GM21717 (cell line): ENCODE data around the gene RAB5B.
"Not testable (repeated sequence)": the region's sequence is repeated elsewhere in the genome, so short reads cannot be mapped to it uniquely, and the experiment has no call there.

ENCODE experiments used
- ATAC-seq: cut with Tn5 transposase; IDR thresholded peaks from one replicate; pipeline ENCODE4 v1.9.1; 2021; ENCODE audit warnings: mild to moderate bottlenecking, moderate library complexity; ENCODE audit not compliant: unreplicated experiment

RAB5B gene

DNA sequence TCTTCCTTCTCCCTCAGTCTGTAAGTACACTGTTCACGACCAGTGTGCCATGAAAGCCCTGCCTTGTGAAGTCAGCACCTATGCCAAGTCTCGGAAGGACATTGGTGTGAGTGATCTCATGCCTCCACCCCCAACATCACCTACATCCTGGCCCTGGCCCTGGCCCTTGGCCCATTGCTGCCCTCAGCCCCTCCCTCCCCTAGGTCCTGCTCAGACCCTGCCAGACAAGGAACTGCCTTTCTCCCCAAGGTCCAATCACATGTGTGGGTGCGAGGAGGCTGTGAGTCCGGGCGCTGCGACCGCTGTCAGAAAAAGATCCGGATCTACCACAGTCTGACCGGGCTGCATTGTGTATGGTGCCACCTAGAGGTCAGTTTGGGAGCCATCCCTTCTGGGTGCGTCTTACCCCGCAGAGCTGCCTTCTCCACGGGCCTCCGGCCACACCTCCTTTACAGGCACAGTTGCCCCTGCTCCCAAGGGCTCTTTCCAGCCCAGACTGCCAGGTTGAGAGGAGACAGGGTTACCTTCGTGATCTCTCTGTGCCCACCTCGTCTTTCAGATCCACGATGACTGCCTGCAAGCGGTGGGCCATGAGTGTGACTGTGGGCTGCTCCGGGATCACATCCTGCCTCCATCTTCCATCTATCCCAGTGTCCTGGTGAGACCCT, 33.7 kb upstream of the RAB5B start:
- ATAC-seq = peak; percentile 87

DNA sequence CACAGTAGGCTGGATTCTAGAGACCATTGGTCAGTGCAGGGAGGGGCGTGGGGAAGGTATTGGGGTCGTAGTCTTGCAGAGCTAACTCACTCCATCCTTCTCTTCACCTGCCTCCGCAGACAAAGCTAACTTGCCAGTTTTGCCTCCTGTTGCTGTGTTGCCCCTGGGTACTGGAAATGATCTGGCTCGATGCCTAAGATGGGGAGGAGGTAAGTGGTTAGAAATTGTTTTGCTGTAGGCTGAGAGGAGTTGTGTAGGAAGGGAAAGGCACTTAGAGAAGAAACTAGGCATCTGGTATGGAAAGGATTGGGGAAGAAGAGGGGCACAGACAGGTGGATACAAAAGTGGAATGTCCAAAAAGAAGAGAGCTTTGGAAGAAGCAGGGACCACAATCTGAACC, 31.8 kb upstream of the RAB5B start:
- ATAC-seq = no peak

DNA sequence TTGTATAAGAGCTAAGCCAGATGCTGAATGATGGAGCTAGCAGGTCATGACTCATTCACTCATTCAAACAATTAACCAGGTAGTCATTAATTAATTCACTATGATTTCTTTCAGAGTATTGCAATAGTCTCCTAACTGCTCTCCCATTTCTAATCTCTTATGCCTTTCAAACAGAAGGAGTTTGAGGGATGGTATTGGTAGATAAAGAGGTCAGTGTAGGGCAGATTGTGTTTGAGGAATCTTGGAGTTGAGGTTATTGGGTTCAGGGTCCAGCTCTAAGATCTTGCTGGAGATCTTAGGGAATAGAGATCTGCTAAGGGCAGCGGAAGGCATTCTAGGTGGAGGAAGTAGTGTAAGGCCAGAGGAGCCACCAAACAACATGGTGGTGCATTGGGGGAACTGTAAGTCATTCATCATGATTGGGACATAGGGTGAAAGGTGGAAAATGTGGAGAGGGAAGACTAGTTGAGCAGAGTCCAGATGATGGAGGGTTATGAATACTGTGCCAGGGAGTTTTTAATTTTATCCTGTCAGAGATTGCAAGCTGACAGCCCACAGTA, 31.2 kb upstream of the RAB5B start:
- ATAC-seq = no peak

DNA sequence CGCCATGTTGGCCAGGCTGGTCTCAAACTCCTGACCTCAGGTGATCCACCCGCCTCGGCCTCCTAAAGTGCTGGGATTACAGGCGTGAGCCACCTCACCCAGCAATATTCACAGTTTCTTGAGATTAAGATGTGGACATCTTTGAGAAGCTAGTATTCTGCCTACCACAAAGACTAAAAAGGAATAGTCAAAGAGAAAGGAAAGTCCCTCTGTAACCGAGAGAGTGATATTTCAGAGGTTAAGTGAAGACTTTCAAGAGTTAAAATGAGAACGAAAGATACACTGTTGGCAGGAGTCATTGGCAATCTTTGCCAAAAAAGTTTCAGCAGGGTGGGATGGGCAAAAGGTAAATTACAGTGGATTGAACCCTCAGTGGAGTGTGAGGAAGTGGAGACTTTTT, 27.3 kb upstream of the RAB5B start:
- ATAC-seq = no peak

DNA sequence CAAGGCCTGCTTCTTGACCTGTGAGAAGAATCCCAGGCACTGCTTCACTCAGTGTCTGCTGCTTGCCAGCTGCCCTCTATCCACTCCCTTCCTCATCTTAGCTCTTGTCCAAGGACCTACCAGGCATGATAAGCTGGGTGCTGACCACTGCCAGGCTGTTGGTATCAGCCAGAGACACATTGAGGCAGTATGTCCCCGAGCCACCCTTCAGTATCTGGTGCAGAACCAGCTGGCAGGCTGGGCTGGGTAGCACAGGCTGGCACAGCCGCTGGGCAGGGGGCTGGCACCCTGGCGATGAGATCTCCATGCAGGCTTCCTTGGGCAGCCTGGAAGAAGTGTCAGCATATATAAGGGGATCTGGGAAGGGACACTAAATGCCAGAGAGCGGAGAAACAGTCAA, 18.5 kb upstream of the RAB5B start:
- no peak for ATAC-seq

DNA sequence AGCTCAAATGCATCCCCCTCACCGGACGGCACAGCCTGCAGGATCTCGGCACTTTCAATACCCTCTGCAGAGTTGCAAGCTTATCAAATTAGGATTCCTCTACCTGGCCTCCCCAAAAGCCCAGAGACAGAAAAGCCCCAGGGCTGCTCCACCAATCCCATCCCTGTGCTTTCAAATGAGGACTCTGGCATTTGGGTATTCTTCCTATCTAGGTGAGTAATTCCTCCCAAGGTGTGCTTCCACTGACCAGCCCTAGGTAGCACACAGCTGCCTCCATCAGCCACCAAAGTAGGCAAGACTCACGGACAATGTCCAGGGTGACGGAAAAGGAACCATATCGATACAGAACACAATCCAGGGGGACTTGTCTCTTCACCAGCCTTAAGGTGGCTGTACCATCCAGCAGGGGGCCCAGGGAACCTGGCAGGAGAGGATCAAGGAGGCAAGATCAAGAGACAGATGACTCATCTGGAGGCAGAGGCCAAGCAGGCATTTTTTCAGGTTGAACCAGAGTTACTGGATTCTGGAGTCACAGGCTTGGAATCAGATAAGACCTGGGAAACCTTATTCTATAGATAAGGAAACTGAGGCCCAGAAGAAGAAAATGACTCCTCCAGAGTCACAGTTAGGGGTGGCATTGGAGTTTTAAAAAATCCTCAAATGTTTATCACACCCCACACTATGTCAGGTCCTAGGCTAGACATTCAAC, 17.9 kb upstream of the RAB5B start:
- no peak for ATAC-seq

DNA sequence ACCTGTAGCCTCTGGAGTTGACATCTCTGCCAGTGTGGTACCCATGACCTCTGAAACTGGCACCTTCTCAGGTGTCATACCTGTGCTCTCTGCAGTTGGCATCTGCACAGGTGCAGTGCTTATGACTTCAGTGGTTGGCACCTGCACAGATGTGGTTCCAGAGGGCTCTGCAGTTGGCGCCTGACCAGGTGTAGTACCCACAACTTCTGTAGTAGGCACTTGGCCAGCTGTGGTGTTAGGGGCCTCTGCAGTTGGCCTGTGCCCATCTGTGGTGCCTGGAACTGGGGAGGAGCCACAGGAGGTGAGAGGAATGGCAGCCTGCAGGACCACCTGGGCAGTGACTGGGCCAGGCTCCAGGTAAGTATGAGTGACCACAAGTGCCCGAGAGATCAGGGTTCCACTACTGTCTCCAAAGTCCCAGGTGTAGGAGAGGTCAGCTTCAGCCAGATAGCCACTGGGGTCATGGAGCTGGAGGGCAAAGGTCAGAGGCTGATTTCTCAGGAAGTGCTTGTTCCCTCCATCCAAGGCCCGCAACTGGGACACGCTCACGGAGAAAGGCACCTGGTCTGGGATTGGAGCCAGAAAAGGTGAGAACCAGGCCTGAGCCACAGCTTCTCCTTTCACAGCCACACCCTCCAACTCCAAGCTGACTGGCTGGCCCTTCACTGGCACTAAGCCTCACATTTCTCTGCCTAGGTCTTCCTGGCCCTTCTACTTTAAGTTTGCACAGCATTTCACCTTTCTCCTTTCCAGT, 16.6 kb upstream of the RAB5B start:
- no peak for ATAC-seq

DNA sequence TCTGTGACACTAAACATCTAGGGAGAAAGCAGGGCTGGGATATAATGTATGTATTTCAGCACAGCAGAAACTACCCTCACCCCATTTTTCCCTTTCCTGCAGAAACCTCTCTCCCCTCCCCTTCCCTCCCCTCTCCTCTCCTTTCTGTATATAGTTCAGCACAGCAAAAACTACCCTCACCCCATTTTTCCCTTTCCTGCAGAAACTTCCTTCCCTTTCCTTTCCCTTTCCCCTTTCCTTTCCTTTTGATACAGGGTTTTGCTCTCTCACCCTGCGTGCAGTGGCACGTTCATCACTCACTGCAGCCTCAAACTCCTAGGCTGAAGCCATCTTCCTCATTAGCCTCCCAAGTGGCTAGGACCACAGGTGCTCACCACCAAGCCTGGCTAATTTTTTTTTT, 10.1 kb upstream of the RAB5B start:
- no peak for ATAC-seq

DNA sequence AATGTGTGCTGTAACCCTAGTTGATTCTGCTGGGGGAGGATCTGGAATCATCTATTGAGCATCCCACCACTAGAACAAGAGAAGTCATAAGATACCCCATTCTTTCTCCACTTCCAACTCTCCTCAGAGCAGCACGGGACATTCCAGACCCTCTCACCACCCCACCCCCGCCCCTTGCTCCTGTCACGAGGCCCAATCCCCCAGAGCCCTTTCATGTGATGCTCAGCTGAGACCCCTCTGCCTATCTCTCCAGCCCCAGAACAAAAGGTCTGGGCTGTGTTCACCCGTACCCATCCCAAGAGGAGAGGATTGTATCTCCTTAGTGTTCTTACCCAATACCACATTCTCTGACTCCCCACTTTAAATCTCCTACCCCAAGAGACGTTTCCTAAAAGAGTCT, 8.6 kb upstream of the RAB5B start:
- ATAC-seq = no peak

DNA sequence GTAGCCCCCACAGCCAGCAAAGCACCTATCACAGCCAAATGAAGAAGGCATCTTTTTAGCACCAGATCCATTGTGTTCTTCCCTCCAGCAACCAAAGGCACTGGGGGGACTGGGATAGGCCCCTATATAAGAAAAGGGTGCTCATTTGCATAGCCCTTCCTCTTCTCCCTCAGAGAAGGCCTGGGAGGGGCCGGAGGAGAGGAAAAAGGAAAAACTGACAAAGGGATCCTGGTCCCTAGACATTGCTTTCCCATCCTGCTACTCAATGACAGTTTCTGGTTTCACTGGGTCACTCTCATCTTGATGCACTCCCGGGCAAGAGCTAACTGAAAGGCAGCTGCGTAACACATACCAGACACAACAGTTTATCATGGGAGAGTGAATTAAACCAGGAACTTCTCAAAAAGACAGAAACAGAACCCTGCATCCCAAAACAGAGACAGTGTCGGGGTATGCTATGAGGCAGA, 7.9 kb upstream of the RAB5B start, which contains the start of gene PMEL:
TSS of gene PMEL (minus strand) at position 102 of the 467 bp plus-strand sequence. CDS start at position 71, 31 bp downstream.
- ATAC-seq = no peak

DNA sequence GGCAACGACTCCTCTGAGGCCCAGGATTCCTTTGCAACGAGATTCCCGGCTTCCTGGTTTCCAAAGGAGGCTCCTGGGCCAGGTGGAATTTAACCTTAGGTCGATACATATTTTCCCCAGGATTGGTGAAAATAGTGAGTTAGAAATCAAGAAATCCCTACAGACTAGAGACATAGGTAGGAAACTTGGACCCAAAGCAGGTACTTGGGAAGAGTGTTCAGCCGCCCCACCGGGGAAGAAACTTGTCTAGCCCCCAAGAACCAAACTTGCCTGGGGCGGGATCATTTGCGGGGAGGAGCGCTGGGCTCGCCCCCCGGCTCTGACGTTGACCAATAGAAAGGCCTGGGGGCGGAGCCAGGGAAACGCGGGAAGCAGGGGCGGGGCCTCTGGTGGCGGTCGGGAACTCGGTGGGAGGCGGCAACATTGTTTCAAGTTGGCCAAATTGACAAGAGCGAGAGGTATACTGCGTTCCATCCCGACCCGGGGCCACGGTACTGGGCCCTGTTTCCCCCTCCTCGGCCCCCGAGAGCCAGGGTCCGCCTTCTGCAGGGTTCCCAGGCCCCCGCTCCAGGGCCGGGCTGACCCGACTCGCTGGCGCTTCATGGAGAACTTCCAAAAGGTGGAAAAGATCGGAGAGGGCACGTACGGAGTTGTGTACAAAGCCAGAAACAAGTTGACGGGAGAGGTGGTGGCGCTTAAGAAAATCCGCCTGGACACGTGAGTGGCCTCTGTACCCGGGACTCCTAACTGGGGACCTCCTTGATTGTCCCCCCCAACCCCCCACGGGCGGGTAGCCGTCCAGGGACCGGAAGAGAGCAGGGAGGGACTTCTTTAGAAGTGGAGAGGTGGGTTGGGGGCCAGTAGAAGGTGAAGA, 7.2 kb upstream of the RAB5B start, which contains the start of gene CDK2:
TSS of gene CDK2 (plus strand) at position 423 of the 874 bp plus-strand sequence. CDS start at position 602, 179 bp downstream.
- ATAC-seq = peak; percentile 96

DNA sequence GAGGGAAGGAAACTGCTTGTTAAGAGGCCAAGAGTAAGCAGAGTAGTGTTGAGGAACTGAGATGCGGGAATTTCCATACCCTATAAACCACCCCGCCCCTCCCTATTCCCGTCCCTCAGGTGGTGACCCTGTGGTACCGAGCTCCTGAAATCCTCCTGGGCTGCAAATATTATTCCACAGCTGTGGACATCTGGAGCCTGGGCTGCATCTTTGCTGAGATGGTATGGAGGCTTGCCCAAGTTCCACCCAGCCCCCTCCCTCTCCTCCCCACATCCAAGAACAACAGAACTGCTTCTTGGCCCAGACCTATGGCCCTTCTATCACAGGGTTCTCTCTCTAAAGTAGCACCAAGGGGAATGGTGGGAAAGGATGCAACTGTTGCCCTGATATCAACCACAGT, 4.5 kb upstream of the RAB5B start:
- no peak for ATAC-seq

DNA sequence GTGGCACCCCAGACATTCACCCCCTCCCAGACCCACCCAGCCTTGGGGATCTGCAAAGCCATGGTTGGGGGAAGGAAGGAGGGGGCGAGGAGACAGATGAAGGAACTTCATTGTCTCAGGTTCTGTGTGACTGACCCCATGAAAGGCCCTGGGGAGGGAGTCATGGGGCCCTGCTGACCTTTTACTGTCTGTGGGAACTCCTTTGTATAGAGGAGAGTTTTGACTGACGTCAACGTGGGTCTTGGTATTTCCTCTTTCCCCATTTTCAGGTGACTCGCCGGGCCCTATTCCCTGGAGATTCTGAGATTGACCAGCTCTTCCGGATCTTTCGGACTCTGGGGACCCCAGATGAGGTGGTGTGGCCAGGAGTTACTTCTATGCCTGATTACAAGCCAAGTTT, 3.1 kb upstream of the RAB5B start:
- ATAC-seq = no peak

DNA sequence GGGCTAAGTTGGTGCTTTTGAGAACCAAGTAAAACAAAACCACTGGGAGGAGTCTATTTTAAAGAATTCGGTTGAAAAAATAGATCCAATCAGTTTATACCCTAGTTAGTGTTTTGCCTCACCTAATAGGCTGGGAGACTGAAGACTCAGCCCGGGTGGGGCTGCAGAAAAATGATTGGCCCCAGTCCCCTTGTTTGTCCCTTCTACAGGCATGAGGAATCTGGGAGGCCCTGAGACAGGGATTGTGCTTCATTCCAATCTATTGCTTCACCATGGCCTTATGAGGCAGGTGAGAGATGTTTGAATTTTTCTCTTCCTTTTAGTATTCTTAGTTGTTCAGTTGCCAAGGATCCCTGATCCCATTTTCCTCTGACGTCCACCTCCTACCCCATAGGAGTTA, 1.8 kb upstream of the RAB5B start:
- no peak for ATAC-seq

DNA sequence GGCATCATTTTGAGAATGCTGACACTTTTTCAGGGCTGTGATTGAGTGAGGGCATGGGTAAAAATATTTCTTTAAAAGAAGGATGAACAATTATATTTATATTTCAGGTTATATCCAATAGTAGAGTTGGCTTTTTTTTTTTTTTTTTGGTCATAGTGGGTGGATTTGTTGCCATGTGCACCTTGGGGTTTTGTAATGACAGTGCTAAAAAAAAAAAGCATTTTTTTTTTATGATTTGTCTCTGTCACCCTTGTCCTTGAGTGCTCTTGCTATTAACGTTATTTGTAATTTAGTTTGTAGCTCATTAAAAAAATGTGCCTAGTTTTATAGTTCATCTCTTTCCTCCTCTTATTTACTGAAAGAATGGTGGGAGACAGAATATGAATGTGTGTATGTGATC, 1.4 kb upstream of the RAB5B start:
- no peak for ATAC-seq

DNA sequence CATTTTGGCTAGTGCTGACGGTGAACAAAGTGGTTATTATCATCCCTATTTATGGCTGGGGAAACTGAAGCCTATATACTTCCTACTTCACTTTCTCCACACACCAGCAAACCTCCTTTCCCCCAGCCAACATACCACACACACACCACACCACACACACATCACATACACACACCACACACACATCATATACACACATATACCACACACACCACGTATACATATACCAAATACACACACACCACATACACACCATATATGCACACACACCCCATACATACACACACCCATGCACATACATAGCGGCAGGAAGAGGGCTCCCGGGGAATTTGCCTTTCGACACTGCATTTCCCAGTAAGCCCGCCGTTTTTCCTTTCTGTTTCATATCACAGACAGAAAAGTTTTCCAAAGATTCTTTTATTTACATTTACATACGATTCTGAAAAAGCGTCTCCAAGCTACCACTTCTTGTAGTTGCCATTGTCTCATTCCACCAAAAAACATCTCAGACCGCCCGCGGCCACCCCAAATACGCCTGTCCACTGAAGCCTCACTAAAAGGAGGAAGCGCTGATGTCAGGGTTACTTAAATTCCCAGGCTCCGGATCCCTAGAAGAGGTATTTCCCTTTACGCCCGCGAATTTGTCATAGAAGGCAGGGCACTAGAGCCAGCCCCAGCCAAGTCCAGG, 823 bp upstream of the RAB5B start:
- no peak for ATAC-seq

DNA sequence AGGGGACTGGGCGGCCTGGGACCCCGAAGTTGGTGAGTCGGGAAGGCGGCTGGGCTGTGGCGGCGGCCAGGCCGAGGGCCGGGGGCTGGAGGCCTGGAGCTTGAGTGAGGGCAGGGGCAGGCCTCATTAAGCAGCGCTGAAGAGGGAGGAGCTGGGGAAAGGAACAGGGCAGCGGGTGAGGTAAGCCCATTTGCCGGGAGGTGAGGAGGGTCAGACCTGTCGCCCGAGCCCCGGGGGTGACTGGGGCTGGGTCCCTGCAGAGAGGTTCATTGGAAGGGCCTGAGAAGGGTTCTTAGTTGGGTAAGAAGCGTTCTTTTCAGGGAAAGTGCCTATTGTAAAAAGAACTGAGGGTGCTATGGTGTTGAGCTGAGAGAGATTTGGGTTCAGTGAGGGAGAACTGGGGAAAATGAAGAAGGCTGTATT, 441 bp downstream of the RAB5B start:
- peak; percentile 14 for ATAC-seq

DNA sequence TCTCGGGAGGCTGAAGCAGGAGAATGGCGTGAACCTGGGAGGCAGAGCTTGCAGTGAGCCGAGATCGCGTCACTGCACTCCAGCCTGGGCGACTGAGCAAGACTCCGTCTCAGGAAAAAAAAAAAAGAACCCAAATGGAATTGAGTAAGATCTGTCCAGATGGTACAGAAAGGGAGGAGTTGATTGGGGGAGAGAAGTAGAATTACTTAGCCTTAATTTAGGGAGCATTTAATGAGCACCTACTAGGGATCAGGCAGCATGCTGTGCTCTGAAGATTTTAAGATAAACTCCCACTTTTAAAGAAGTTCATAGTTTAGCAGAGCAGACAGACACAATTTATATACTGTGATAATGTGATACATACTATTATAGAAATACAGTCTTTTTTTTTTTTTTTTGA, 4.5 kb downstream of the RAB5B start:
- ATAC-seq = no peak

DNA sequence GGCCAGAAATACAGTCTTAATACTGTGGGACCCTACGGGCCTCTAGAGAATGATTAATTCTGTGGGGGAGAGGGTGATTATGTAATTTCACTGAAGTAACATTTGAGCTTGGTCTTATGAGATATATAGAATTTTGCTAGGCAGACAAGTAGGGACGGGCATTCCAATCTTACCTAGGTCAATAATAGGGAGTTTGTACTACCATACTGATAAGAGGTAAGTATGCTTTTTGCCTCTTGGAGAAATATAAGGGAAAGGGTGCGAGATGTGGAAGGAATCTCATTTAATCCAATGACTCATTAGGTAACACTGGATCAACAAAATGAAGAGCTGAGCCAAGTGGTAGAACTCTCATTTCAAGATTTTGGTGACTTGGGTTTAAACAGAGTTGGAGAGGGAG, 5.2 kb downstream of the RAB5B start:
- ATAC-seq = no peak

DNA sequence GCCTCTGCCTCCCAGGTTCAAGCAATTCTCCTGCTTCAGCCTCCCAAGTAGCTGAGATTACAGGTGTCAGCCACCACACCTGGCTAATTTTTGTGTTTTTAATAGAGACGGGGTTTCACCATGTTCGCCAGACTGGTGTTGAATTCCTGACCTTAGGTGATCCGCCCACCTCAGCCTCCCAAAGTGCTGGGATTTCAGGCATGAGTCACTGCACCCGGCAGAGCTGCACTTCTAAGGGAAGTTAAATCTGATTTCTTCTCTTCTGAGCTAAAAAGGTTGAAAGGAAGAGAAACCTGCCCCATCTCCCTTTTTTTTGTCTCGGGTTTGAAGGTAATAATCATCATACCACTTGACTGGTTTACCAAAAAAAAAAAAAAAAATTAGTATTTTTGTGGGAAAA, 8.0 kb downstream of the RAB5B start:
- not testable (repeated sequence) for ATAC-seq
